Endothelial cell of umbilical vein (primary cell): ENCODE results near the gene CLGN.

Source experiments
- CTCF ChIP-seq, 2 donors: IDR thresholded peaks; 1 replicate in 1 of 2; 2 replicates in 1 of 2; pipeline ENCODE4 v1.5.1; 2011; ENCODE audit warnings: low read length in 2 of 2, mild to moderate bottlenecking in 2 of 2, moderate library complexity in 2 of 2, control low read depth in 1 of 2, inconsistent platforms in 1 of 2, low read depth in 1 of 2; ENCODE audit not compliant: insufficient read depth in 1 of 2; ENCODE audit errors: extremely low read depth in 1 of 2
- JUN ChIP-seq: IDR thresholded peaks from 2 replicates; pipeline ENCODE4 v1.6.1; 2011; ENCODE audit warnings: borderline replicate concordance, low read depth; ENCODE audit not compliant: insufficient read length, insufficient read depth
- MAX ChIP-seq: IDR thresholded peaks from 2 replicates; pipeline ENCODE4 v1.6.1; 2011; ENCODE audit not compliant: insufficient read depth, insufficient read length

GRCh38 chr4:140406292-140406691, 21.2 kb downstream of the CLGN start:
- TF ChIP-seq MAX = no peak
- TF ChIP-seq CTCF (IDR thresholded peaks at IDR 0.05; ENCODE audit: extremely low read depth in 1 of 2, insufficient read depth in 1 of 2, low read depth in 1 of 2, low read length in 2 of 2) = no peak
- no peak for TF ChIP-seq JUN
